Sigmoid colon (tissue), 4 donors: Measurements from ENCODE around the gene PDRG1.

ENCODE experiments used
- CTCF ChIP-seq, 4 experiments: fragments of 450-650 bp in 3 of 4; fragments of 200-600 bp in 1 of 4; IDR thresholded peaks; one replicate each; pipeline ENCODE4 v1.5.1; 2016 to 2019; ENCODE audit warnings: antibody characterized with exemption in 4 of 4, mild to moderate bottlenecking in 3 of 4, moderate library complexity in 2 of 4
- EP300 ChIP-seq, 4 donors: sonication (generic); formaldehyde crosslinking; IDR thresholded peaks; one replicate each; pipeline ENCODE4 v1.6.1; 2017; ENCODE audit warnings: antibody characterized with exemption in 4 of 4
- POLR2A ChIP-seq, 2 donors: fragments of 450-650 bp; IDR thresholded peaks; one replicate each; pipeline ENCODE4 v1.6.1; 2016; ENCODE audit warnings: antibody characterized with exemption in 2 of 2, mild to moderate bottlenecking in 2 of 2, moderate library complexity in 2 of 2
- POLR2AphosphoS5 ChIP-seq, 4 donors: sonication (generic); formaldehyde crosslinking; IDR thresholded peaks; one replicate each; pipeline ENCODE4 v1.6.1; 2017; ENCODE audit warnings: antibody characterized with exemption in 4 of 4

- TF ChIP-seq CTCF (IDR thresholded peaks at IDR 0.05) (no peak), POLR2A (IDR thresholded peaks at IDR 0.05) (no peak), EP300 (IDR thresholded peaks at IDR 0.05) (no peak), POLR2AphosphoS5 (IDR thresholded peaks at IDR 0.05) (no peak)
Observed at GRCh38 chr20:31988430-31989015, 36.7 kb upstream of the PDRG1 start.
